ENCODE results near the gene PIH1D1.

- TF ChIP-seq ZNF184 (tag by site-specific recombination; IDR thresholded peaks at IDR 0.05) (no peak), ZNF10 (tag by site-specific recombination; IDR thresholded peaks at IDR 0.05) (no peak)
Observed at GRCh38 chr19:49459388-49459787, 7.8 kb upstream of the PIH1D1 start.
